ENCODE results near the gene ELOVL1.

Gene ELOVL1

GRCh38 chr1:43368646-43369020 is 822 bp upstream of the ELOVL1 start:
- no peak overlapping the region for H3K9ac ChIP-seq
- H3K27me3 ChIP-seq (ENCODE audit: control insufficient read depth, insufficient read depth, low read length), result no peaks in the 10 kb centered on the region
- H3K79me2 ChIP-seq, result no peaks in the 10 kb centered on the region
- H3K4me3 ChIP-seq (ENCODE audit: low read depth, low read length), result peak overlapping the region; percentile 44
- no peak for TF ChIP-seq CTCF (IDR thresholded peaks at IDR 0.05)
- H3K27ac ChIP-seq, result peak overlapping the region; percentile 72
- peak overlapping the region; percentile 95 for H3K4me2 ChIP-seq (ENCODE audit: low read length)
- H3K4me1 ChIP-seq, result peaks cover 3% of the 10 kb centered on the region
- peak overlapping the region; percentile 80 for H2AFZ ChIP-seq
- H3K9me3 ChIP-seq (ENCODE audit: control insufficient read depth, low read length), result no peaks in the 10 kb centered on the region
- H3K36me3 ChIP-seq (ENCODE audit: control insufficient read depth, insufficient read depth, low read length), result no peaks in the 10 kb centered on the region

GRCh38 chr1:43367026-43367903 is 546 bp downstream of the ELOVL1 start:
- peak overlapping the region; percentile 75 for H2AFZ ChIP-seq
- H3K79me2 ChIP-seq, result no peaks in the 10 kb centered on the region
- peaks cover 3% of the 10 kb centered on the region for H3K4me1 ChIP-seq
- no peaks in the 10 kb centered on the region for H3K27me3 ChIP-seq (ENCODE audit: control insufficient read depth, insufficient read depth, low read length)
- peak overlapping the region; percentile 86 for H3K4me2 ChIP-seq (ENCODE audit: low read length)
- no peak for TF ChIP-seq CTCF (IDR thresholded peaks at IDR 0.05)
- no peaks in the 10 kb centered on the region for H3K36me3 ChIP-seq (ENCODE audit: control insufficient read depth, insufficient read depth, low read length)
- no peak overlapping the region for H3K9ac ChIP-seq
- peak overlapping the region; percentile 65 for H3K4me3 ChIP-seq (ENCODE audit: low read depth, low read length)
- H3K9me3 ChIP-seq (ENCODE audit: control insufficient read depth, low read length), result no peaks in the 10 kb centered on the region
- H3K27ac ChIP-seq, result peak overlapping the region; percentile 72

DNA sequence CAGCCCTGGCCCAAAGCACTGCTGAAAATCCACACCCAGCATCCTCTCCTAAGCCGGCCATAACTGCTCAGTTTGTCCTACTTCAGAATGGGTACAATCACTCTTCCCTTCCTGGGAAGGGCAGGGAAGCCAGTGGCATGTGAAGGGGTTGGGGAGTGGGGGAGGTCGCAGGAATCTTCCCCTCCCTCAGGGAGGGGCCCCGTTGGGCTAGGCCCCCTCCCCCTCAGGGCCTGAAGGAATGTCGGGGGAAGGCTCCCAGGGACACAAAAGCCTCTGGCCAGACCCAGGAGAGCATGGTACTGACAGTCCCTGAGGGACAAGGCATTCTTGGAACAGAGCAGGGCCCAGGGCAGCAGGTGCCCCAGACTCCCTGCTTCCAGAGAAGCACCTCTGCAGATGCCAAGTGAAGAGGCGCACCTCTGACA is 1.2 kb downstream of the ELOVL1 start:
- H3K9ac ChIP-seq, result no peak overlapping the region
- no peak overlapping the region for H3K27ac ChIP-seq
- TF ChIP-seq CTCF (IDR thresholded peaks at IDR 0.05), result no peak

GRCh38 chr1:43366179-43366578 is 1.6 kb downstream of the ELOVL1 start:
- H3K27ac ChIP-seq, result no peak overlapping the region
- no peaks in the 10 kb centered on the region for H3K27me3 ChIP-seq (ENCODE audit: control insufficient read depth, insufficient read depth, low read length)
- H3K4me3 ChIP-seq (ENCODE audit: low read depth, low read length), result peak overlapping the region; percentile 65
- no peaks in the 10 kb centered on the region for H3K79me2 ChIP-seq
- no peaks in the 10 kb centered on the region for H3K36me3 ChIP-seq (ENCODE audit: control insufficient read depth, insufficient read depth, low read length)
- no peaks in the 10 kb centered on the region for H3K9me3 ChIP-seq (ENCODE audit: control insufficient read depth, low read length)
- no peak overlapping the region for H3K9ac ChIP-seq
- H3K4me1 ChIP-seq, result peaks cover 3% of the 10 kb centered on the region
- H2AFZ ChIP-seq, result no peak overlapping the region
- peak overlapping the region; percentile 86 for H3K4me2 ChIP-seq (ENCODE audit: low read length)
- TF ChIP-seq CTCF (IDR thresholded peaks at IDR 0.05), result no peak

More for the DNA sequence above, 1.2 kb downstream of the ELOVL1 start:
- H3K9me3 ChIP-seq (ENCODE audit: control insufficient read depth, low read length), result no peaks in the 10 kb centered on the region
- peak overlapping the region; percentile 65 for H3K4me3 ChIP-seq (ENCODE audit: low read depth, low read length)
- H3K27me3 ChIP-seq (ENCODE audit: control insufficient read depth, insufficient read depth, low read length), result no peaks in the 10 kb centered on the region
- no peaks in the 10 kb centered on the region for H3K36me3 ChIP-seq (ENCODE audit: control insufficient read depth, insufficient read depth, low read length)
- peak overlapping the region; percentile 86 for H3K4me2 ChIP-seq (ENCODE audit: low read length)
- H3K79me2 ChIP-seq, result no peaks in the 10 kb centered on the region
- H2AFZ ChIP-seq, result no peak overlapping the region
- peaks cover 3% of the 10 kb centered on the region for H3K4me1 ChIP-seq

- Histone ChIP-seq H3K4me3 (ENCODE audit: low read depth, low read length) (no peak overlapping the region), H3K27ac (no peak overlapping the region), H3K4me2 (ENCODE audit: low read length) (no peak overlapping the region), H3K9ac (no peak overlapping the region), H3K27me3 (ENCODE audit: control insufficient read depth, insufficient read depth, low read length) (no peaks in the 10 kb centered on the region), H3K9me3 (ENCODE audit: control insufficient read depth, low read length) (no peaks in the 10 kb centered on the region), H3K79me2 (no peaks in the 10 kb centered on the region), H3K4me1 (peaks cover 3% of the 10 kb centered on the region), H2AFZ (no peak overlapping the region), H3K36me3 (ENCODE audit: control insufficient read depth, insufficient read depth, low read length) (no peaks in the 10 kb centered on the region)
- no peak for TF ChIP-seq CTCF (IDR thresholded peaks at IDR 0.05)
Measured at GRCh38 chr1:43365678-43366077, 2.1 kb downstream of the ELOVL1 start.
